ENCODE measurements around the gene GLRX2.

DNA sequence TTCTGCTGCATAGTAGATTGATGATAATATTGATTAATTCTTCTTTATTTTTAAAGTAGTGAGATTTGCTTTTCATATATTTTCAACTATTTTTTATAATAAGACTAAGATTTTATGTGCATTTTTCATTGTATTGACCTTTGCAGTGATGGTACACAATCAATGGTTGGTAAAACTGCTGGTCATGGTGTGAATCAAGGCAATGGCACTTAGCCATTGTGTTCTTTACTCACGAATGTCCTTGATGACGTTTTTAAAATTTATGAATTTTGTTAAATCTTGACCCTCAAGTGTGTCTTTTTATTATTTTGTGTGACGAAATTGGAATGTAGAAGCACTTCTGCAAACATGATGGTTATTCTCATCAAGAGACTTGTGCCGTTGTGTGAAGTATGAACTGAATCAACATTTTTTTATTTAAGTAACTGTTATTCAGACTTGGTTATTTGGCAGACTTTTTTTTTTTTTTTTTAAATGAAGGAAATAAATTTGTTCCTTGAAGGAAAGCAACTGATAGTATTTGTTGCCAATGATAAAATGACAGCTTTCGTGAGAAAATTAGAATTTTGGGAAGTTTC lies 39.2 kb upstream of the GLRX2 start:
- TF ChIP-seq GATA2 (IDR thresholded peaks at IDR 0.05; ENCODE audit: low read depth, low read length) (no peak), GATA3 (IDR thresholded peaks at IDR 0.05; ENCODE audit: low read depth, low read length) (no peak)
